ENCODE data around the gene POU3F1. TPM values are rescaled to one million over a fixed set of nuclear protein-coding genes. Genes with fewer than 3 reads are reported as not detected.

POU3F1 gene
- total and polyA plus RNA-seq, 10 donors: 0.07 to 0.60 (median 0.21) TPM; not detected in 3

DNA sequence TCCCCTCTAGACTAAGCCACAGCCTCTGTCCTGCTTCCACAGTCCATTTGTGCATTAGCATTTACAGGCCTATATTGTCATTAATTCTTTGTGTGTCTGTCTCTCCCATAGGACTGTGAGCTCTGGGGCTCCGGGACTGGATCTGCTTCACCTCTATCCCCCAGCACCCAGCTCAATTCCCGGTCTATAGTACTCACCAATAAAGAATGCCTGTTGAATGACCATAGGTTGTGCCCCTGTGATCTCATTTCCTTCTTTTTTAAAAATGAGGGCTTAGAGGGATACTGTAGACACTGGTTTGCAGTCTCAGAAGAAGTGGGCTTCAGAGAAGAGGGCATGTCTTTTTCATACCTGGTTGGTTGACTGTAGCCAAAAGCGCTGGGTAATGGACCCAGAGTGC, 8.8 kb upstream of the POU3F1 start:
- no peak for DNase-seq
- Histone ChIP-seq H3K27me3 (replicated peaks in 1 of 7) (peaks cover 0 to 32% (median 0%) of the 10 kb centered on the region in 7 donors), H3K27ac (no peak overlapping the region), H3K9me3 (no peaks in the 10 kb centered on the region), H3K4me3 (no peak overlapping the region), H3K4me1 (peaks cover 0 to 7% (median 5%) of the 10 kb centered on the region in 6 donors), H3K36me3 (no peaks in the 10 kb centered on the region)
- intact Hi-C loops (cut with DNase I; ENCODE audit: low total_unique reads): no loop called here
- WGBS, 5 donors: 84 to 94% (median 89%) methylated on average over 3 of the region's 3 CpGs
- TF ChIP-seq, protein P1, sequence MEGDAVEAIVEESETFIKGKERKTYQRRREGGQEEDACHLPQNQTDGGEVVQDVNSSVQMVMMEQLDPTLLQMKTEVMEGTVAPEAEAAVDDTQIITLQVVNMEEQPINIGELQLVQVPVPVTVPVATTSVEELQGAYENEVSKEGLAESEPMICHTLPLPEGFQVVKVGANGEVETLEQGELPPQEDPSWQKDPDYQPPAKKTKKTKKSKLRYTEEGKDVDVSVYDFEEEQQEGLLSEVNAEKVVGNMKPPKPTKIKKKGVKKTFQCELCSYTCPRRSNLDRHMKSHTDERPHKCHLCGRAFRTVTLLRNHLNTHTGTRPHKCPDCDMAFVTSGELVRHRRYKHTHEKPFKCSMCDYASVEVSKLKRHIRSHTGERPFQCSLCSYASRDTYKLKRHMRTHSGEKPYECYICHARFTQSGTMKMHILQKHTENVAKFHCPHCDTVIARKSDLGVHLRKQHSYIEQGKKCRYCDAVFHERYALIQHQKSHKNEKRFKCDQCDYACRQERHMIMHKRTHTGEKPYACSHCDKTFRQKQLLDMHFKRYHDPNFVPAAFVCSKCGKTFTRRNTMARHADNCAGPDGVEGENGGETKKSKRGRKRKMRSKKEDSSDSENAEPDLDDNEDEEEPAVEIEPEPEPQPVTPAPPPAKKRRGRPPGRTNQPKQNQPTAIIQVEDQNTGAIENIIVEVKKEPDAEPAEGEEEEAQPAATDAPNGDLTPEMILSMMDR (IDR thresholded peaks at IDR 0.05 in 8 of 11, conservative IDR thresholded peaks at IDR 0.05 in 3 of 11): no peak
- TF ChIP-seq POLR2AphosphoS5 (IDR thresholded peaks at IDR 0.05) (no peak), POLR2A (IDR thresholded peaks at IDR 0.05) (no peak)

DNA sequence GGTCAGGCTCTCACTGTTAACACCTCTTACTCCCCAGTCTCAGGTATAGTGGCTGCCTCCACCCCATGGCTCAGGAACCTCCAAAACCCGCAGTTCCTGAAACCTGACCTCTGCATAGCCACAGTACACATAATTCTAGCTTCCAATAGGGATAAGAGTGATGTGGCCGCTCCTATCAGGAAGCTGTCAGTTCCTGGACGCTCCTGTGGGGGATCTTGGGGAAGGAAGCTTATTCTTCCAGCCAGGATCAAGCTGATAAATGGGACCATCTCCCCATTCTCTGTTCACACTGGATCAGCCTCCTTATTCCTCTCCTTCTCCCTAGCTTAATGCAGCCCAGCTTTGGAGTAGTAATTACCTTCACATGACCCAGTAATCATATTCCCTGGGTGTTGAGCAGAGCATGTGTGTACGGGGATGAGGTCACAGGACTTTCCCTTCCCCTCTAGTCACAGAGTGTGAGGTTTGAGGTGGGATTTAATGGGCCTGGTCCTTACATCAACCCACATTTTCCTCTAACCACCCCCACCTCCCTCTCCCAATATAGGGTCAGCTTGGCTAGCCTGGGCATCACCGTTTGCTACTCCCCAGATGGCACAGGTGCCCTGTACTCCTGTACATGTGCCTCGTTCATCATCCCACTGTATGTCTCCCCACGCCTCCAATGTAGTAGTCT, 7.0 kb upstream of the POU3F1 start:
- 66 to 74% (median 69%) methylated on average over 7 of the region's 7 CpGs for WGBS, 5 donors
- Histone ChIP-seq H3K4me1 (peaks cover 0 to 7% (median 5%) of the 10 kb centered on the region in 6 donors), H3K4me3 (no peak overlapping the region), H3K27ac (no peak overlapping the region), H3K36me3 (no peaks in the 10 kb centered on the region), H3K27me3 (replicated peaks in 1 of 7) (peaks cover 0 to 30% (median under 1%) of the 10 kb centered on the region in 7 donors), H3K9me3 (no peaks in the 10 kb centered on the region)
- intact Hi-C loops (cut with DNase I; ENCODE audit: low total_unique reads): no loop called here
- no peak for DNase-seq
- TF ChIP-seq, protein P1 (IDR thresholded peaks at IDR 0.05 in 8 of 11, conservative IDR thresholded peaks at IDR 0.05 in 3 of 11): no peak
- no peak for TF ChIP-seq POLR2AphosphoS5 (IDR thresholded peaks at IDR 0.05)
- no peak for TF ChIP-seq POLR2A (IDR thresholded peaks at IDR 0.05)

DNA sequence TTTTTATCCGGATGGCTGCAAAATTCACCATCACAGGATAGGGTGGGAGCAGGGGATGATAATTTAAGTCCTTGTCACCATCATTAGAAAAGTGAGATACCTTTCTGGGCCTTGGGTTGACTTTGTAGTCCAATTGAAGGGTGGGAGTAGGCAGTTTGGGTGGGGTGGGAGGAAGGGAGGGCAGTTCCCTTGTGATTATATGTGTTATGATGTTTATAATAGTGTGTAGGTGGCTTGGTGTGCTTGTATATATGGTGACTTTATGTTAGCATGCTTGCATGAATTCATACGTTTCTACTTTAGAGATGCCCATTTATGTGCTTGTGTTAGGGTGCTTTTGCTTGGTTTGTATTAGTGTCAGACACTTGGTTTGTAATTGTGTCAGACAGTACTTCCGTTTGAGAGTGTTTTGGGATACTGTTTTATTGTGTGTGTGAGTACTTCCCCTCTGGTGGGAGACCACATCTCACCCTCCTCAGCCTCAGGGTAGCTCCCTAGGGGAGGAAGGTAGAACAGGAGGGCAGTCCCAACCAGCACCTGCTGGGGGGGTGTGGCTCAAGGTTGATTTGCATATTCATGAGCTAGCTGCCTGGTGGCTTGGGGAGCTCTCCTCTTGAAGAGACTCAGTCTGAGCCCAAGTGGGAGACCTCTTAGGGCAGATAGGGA, 6.3 kb upstream of the POU3F1 start:
- Histone ChIP-seq H3K4me3 (no peak overlapping the region), H3K4me1 (peaks cover 0 to 8% (median 5%) of the 10 kb centered on the region in 6 donors), H3K27ac (no peak overlapping the region), H3K36me3 (no peaks in the 10 kb centered on the region), H3K9me3 (no peaks in the 10 kb centered on the region), H3K27me3 (replicated peaks in 1 of 7) (peaks cover 0 to 37% (median 6%) of the 10 kb centered on the region in 7 donors)
- no peak for DNase-seq
- TF ChIP-seq, protein P1 (IDR thresholded peaks at IDR 0.05 in 8 of 11, conservative IDR thresholded peaks at IDR 0.05 in 3 of 11): no peak
- TF ChIP-seq POLR2A (IDR thresholded peaks at IDR 0.05) (no peak), POLR2AphosphoS5 (IDR thresholded peaks at IDR 0.05) (no peak)
- WGBS, 5 donors: 36 to 49% (median 47%) methylated on average over 3 of the region's 3 CpGs
- intact Hi-C loops (cut with DNase I; ENCODE audit: low total_unique reads): no loop called here

DNA sequence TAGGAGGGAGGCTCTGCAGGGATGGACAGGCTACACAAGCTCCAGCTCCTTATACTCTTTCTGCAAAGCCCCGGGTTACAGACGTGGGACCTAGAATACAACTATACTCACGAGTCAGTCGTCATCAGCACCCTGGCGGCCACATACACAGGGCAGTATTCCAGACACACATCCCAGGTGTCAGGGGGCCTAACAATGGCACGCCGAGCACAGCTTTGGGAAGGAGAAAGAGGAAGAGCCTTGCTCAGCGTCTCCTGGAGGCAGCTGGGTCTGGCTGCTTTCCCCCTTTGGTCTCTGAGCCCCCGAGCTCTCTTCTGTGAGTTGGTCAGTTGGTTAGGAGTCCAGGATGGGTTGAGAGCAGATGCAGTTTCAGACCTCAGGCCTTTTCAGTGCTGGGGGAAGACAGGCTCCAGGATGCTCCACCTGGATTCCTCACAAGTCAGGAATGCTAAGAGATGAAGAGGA, 4.5 kb upstream of the POU3F1 start:
- H3K27me3 ChIP-seq (replicated peaks in 1 of 7): peaks cover 0 to 53% (median 19%) of the 10 kb centered on the region in 7 donors
- H3K36me3 ChIP-seq: no peaks in the 10 kb centered on the region
- DNase-seq: no peak
- H3K27ac ChIP-seq: no peak overlapping the region
- H3K4me3 ChIP-seq: no peak overlapping the region
- H3K9me3 ChIP-seq: no peaks in the 10 kb centered on the region
- 70 to 84% (median 75%) methylated on average over 3 to 9 of the region's 9 CpGs for WGBS, 5 donors
- intact Hi-C loops (cut with DNase I; ENCODE audit: low total_unique reads): no loop called here
- TF ChIP-seq POLR2A (IDR thresholded peaks at IDR 0.05): no peak
- TF ChIP-seq POLR2AphosphoS5 (IDR thresholded peaks at IDR 0.05): no peak
- H3K4me1 ChIP-seq: peaks cover 3 to 22% (median 17%) of the 10 kb centered on the region in 6 donors

All from spleen (tissue), 11 donors.